Suppressor macrophage treated with lipopolysaccharide for 4 hours (primary cell): ENCODE results near the gene STAMBP.
"Not testable (repeated sequence)": the region's sequence is repeated elsewhere in the genome, so short reads cannot be mapped to it uniquely, and the experiment has no call there.

Experiments used
- DNase-seq: peaks from one replicate; pipeline ENCODE4 v3.0.0-alpha.2; 2020

STAMBP gene

GRCh38 chr2:73837847-73838585 is 9.3 kb downstream of the STAMBP start:
- peak; percentile 57 for DNase-seq

- DNase-seq = no peak
These were observed 10.3 kb downstream of the STAMBP start for GRCh38 chr2:73838889-73839534.

GRCh38 chr2:73839653-73840411 is 11.1 kb downstream of the STAMBP start:
- no peak for DNase-seq

GRCh38 chr2:73841912-73842738 is 13.4 kb downstream of the STAMBP start:
- DNase-seq = no peak

- DNase-seq = no peak
These were observed 13.9 kb downstream of the STAMBP start for GRCh38 chr2:73842739-73843019.

- DNase-seq = no peak
These were observed 15.3 kb downstream of the STAMBP start for GRCh38 chr2:73844087-73844486.

- no peak for DNase-seq
These were observed 21.2 kb downstream of the STAMBP start for GRCh38 chr2:73850009-73850408.

- DNase-seq = no peak
These were observed 22.5 kb downstream of the STAMBP start for GRCh38 chr2:73851274-73851673.

GRCh38 chr2:73852020-73852419 is 23.3 kb downstream of the STAMBP start:
- peak; percentile 51 for DNase-seq

- DNase-seq = no peak
These were observed 26.8 kb downstream of the STAMBP start for GRCh38 chr2:73855526-73855925.

GRCh38 chr2:73856214-73856613 is 27.5 kb downstream of the STAMBP start:
- peak; percentile 19 for DNase-seq

GRCh38 chr2:73859721-73860586 is 31.2 kb downstream of the STAMBP start:
- peak; percentile 47 for DNase-seq

GRCh38 chr2:73862987-73863386 is 34.2 kb downstream of the STAMBP start:
- DNase-seq = no peak

- DNase-seq = no peak
These were observed 39.6 kb downstream of the STAMBP start for GRCh38 chr2:73868204-73868978.

GRCh38 chr2:73870084-73870483 is 41.3 kb downstream of the STAMBP start:
- no peak for DNase-seq

- DNase-seq = peak; percentile 88
These were observed 48.5 kb downstream of the STAMBP start for GRCh38 chr2:73877071-73877802.

GRCh38 chr2:73877984-73878383 is 49.2 kb downstream of the STAMBP start:
- not testable (repeated sequence) for DNase-seq

GRCh38 chr2:73885406-73885805 is 56.6 kb downstream of the STAMBP start:
- no peak for DNase-seq

GRCh38 chr2:73886357-73886756 is 57.6 kb downstream of the STAMBP start:
- no peak for DNase-seq

- not testable (repeated sequence) for DNase-seq
These were observed 59.0 kb downstream of the STAMBP start for GRCh38 chr2:73887596-73888353.
